ENCODE measurements around the gene TINAGL1. TPM values are rescaled to one million over a fixed set of nuclear protein-coding genes. Genes with fewer than 3 reads are reported as not detected.

The TINAGL1 gene
- total RNA-seq, 4 donors from 2014 or later = 63.7 to 373 (median 125) TPM

- TF ChIP-seq CTCF (IDR thresholded peaks at IDR 0.05; ENCODE audit: low read depth) = no peak
Measured at GRCh38 chr1:31545927-31546540, 30.3 kb upstream of the TINAGL1 start.

GRCh38 chr1:31548534-31548906, 27.8 kb upstream of the TINAGL1 start:
- TF ChIP-seq CTCF (IDR thresholded peaks at IDR 0.05; ENCODE audit: low read depth) = no peak

- TF ChIP-seq CTCF (IDR thresholded peaks at IDR 0.05; ENCODE audit: low read depth) = no peak
Measured at GRCh38 chr1:31548907-31549808, 27.2 kb upstream of the TINAGL1 start.

DNA sequence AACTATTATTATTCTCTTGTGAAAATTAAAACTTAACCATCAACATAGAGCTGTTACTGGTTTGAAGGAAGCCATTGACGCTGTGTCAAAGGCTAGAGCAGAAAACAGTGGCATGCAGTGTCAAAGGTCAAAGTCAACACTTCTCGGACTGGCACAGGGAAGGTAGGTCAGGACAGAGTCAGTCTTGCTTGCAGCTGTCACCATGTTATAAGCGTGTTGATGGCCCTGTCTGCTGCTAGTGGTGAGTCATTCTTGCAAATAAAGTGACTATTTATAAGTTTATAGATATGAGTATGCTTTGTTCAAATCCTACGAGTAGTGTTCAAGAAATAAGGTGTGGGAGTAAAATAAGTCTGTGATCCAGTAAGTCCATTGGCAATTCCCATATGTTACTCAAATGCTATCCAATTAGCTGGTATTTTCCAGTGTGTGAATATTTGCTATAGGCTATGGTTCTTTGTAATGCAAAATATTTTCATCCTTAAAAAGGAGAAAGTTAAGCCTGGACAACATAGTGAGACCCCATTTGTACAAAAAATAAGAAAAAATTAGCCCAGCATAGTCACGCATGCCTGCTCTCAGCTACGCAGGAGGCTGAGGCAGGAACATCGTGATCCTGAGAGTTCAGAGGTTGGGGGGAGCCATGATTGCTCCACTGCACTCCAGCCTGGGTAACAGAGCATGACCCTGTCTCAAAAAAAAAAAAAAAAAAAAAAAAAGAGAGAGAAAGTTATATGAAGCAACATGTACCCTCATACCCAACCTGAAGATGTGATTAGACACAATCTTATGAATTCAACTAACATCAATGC, 26.3 kb upstream of the TINAGL1 start:
- no peak for TF ChIP-seq CTCF (IDR thresholded peaks at IDR 0.05; ENCODE audit: low read depth)

GRCh38 chr1:31551208-31551607, 25.1 kb upstream of the TINAGL1 start:
- no peak for TF ChIP-seq CTCF (IDR thresholded peaks at IDR 0.05; ENCODE audit: low read depth)

DNA sequence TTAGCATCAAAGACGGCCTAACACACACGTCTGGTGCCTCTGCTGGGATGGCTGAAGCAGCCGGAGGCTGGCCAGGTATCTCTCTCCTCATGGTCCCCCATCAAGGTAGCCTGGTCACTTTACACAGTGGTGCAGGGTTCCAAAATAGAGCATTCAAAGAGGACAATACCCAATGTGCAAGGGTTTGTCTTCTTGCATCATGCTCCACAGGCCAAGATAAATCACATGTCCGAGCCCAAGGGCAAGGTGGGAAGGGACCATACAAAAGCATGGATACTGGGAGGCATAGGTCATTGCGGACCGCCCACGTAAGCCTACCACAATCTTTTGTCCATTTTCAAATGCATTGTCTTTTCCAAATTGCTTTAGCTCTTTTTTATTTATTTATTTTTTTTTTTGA, 23.8 kb upstream of the TINAGL1 start:
- no peak for TF ChIP-seq CTCF (IDR thresholded peaks at IDR 0.05; ENCODE audit: low read depth)
